HG02870 (cell line): ENCODE data around the gene GNA12.

Experiments
- ATAC-seq: cut with Tn5 transposase; IDR thresholded peaks from one replicate; pipeline ENCODE4 v1.9.1; 2021; ENCODE audit warnings: mild to moderate bottlenecking, moderate library complexity; ENCODE audit not compliant: unreplicated experiment

The GNA12 gene

GRCh38 chr7:2805213-2805944, 38.7 kb downstream of the GNA12 start:
- ATAC-seq, result no peak

GRCh38 chr7:2804227-2804763, 39.8 kb downstream of the GNA12 start:
- ATAC-seq, result no peak

GRCh38 chr7:2803755-2804154, 40.4 kb downstream of the GNA12 start:
- ATAC-seq, result no peak

GRCh38 chr7:2803342-2803692, 40.8 kb downstream of the GNA12 start:
- no peak for ATAC-seq

GRCh38 chr7:2802504-2803341, 41.4 kb downstream of the GNA12 start:
- ATAC-seq, result no peak

- ATAC-seq, result no peak
Observed at GRCh38 chr7:2802101-2802500, 42.0 kb downstream of the GNA12 start.

- ATAC-seq, result no peak
Observed at GRCh38 chr7:2800931-2801688, 43.0 kb downstream of the GNA12 start.

GRCh38 chr7:2800220-2800930, 43.7 kb downstream of the GNA12 start:
- ATAC-seq, result no peak

GRCh38 chr7:2799253-2799652, 44.9 kb downstream of the GNA12 start:
- ATAC-seq, result no peak

- no peak for ATAC-seq
Observed at GRCh38 chr7:2798669-2799068, 45.4 kb downstream of the GNA12 start.

- ATAC-seq, result no peak
Observed at GRCh38 chr7:2796358-2797352, 47.5 kb downstream of the GNA12 start.

GRCh38 chr7:2795906-2796305, 48.2 kb downstream of the GNA12 start:
- ATAC-seq, result no peak

- ATAC-seq, result no peak
Observed at GRCh38 chr7:2794836-2795636, 49.1 kb downstream of the GNA12 start.

GRCh38 chr7:2792856-2793487, 51.1 kb downstream of the GNA12 start:
- ATAC-seq, result no peak

GRCh38 chr7:2792235-2792634, 51.9 kb downstream of the GNA12 start:
- no peak for ATAC-seq

GRCh38 chr7:2791390-2791789, 52.7 kb downstream of the GNA12 start:
- no peak for ATAC-seq

GRCh38 chr7:2787251-2787951, 56.7 kb downstream of the GNA12 start:
- no peak for ATAC-seq
